ENCODE data around the gene ZNF444. TPM values are rescaled to one million over a fixed set of nuclear protein-coding genes. Genes with fewer than 3 reads are reported as not detected.

Gene ZNF444
- total and polyA plus RNA-seq, 7 donors = 11.4 to 57.4 (median 27.9) TPM

DNA sequence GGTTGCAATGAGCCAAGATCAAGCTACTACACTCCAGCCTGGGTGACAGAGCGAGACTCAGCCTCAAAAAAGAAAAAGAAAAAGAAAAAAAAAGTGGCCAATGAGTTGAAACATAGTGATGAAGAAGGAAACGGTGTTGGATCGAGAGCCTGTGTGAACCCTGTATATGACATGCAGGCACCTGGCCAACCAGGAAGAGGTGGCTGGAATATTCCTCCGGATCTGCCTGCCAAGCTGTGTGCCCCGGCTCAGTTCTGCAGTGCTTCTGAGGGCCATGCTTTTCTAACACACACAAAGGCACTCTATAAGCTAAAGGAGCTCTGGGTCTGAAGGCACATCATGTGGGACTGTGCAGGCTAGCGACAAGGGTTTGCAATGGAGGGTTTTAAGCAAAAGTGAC is 3.7 kb upstream of the ZNF444 start:
- Histone ChIP-seq H3K4me3 (no peak overlapping the region), H3K9me3 (no peaks in the 10 kb centered on the region), H3K27me3 (no peaks in the 10 kb centered on the region), H3K4me1 (peaks cover 0 to 21% (median 17%) of the 10 kb centered on the region in 4 donors), H3K36me3 (no peaks in the 10 kb centered on the region), H3K27ac (peak overlapping the region in 1 of 4 donors; percentile 4)
- DNase-seq = no peak
- intact Hi-C loops (cut with DNase I) = no loop called here
- no peak for TF ChIP-seq POLR2A (IDR thresholded peaks at IDR 0.05)
- TF ChIP-seq, protein P1, sequence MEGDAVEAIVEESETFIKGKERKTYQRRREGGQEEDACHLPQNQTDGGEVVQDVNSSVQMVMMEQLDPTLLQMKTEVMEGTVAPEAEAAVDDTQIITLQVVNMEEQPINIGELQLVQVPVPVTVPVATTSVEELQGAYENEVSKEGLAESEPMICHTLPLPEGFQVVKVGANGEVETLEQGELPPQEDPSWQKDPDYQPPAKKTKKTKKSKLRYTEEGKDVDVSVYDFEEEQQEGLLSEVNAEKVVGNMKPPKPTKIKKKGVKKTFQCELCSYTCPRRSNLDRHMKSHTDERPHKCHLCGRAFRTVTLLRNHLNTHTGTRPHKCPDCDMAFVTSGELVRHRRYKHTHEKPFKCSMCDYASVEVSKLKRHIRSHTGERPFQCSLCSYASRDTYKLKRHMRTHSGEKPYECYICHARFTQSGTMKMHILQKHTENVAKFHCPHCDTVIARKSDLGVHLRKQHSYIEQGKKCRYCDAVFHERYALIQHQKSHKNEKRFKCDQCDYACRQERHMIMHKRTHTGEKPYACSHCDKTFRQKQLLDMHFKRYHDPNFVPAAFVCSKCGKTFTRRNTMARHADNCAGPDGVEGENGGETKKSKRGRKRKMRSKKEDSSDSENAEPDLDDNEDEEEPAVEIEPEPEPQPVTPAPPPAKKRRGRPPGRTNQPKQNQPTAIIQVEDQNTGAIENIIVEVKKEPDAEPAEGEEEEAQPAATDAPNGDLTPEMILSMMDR (IDR thresholded peaks at IDR 0.05) = no peak
- TF ChIP-seq POLR2AphosphoS5 (IDR thresholded peaks at IDR 0.05) = no peak
- TF ChIP-seq EP300 (IDR thresholded peaks at IDR 0.05) = no peak
- WGBS, 2 donors = 18 to 61% methylated on average over 6 of the region's 6 CpGs

DNA sequence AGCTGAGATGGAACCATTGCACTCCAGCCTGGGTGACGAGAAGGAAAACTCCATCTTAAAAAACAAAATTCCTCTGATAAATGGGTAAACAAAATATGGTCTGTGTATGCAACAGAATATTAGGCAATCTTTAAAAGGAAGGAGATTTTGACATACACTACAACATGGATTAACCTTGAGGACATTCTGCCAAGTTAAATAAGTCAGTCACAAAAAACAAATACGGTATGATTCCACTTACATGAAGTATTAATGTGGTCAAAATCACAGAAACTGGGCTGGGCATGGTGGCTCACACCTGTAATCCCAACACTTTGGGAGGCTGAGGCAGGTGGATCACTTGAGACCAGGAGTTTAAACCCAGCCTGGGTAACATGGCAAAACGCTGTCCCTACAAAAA is 3.0 kb upstream of the ZNF444 start:
- no peaks in the 10 kb centered on the region for H3K9me3 ChIP-seq
- H3K4me1 ChIP-seq = peaks cover 0 to 24% (median 21%) of the 10 kb centered on the region in 4 donors
- 26 to 71% methylated on average over 3 of the region's 3 CpGs for WGBS, 2 donors
- no peak for TF ChIP-seq POLR2AphosphoS5 (IDR thresholded peaks at IDR 0.05)
- no peak for TF ChIP-seq POLR2A (IDR thresholded peaks at IDR 0.05)
- TF ChIP-seq EP300 (IDR thresholded peaks at IDR 0.05) = no peak
- TF ChIP-seq, protein P1 (IDR thresholded peaks at IDR 0.05) = no peak
- no peak overlapping the region for H3K27ac ChIP-seq
- no peak for DNase-seq
- intact Hi-C loops (cut with DNase I) = no loop called here
- H3K27me3 ChIP-seq = no peaks in the 10 kb centered on the region
- no peak overlapping the region for H3K4me3 ChIP-seq
- H3K36me3 ChIP-seq = no peaks in the 10 kb centered on the region

DNA sequence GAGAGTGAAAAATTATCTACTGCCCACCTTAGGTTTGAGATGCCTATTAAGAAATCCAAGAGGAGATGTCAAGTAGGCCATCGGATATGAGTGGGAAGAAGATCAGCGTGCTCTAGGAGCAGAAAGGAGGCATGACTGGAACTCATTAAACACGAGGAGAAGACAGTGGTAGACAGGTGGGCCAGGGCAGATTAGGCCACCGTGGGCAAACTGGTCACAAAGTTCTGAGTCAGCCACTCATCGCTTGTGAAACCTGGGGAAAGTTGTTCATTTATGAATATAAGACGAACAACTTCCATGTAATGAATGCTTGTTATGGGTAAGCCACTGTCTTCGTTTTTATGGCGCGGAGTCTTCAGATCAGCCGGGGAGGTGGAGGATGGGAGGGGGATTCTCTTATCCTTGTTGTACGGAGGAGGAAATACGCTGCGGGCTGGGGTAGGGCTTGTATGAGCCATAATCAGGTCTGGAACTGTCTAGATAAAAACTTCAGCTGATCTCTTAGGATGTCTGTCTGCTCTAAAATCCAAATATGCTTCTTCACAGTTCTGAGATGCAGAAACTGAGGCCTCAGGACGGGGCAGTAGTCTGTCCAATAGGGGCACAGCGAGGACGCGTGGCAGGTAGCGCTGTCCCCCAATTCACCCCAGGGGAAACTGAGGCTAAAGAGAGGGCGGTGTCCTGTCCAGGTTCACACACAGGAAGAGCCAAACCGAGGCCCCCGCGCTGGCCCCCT is 1.1 kb upstream of the ZNF444 start:
- WGBS, 2 donors = 23 to 26% methylated on average over 22 of the region's 22 CpGs
- TF ChIP-seq POLR2A (IDR thresholded peaks at IDR 0.05) (no peak), POLR2AphosphoS5 (IDR thresholded peaks at IDR 0.05) (no peak), EP300 (IDR thresholded peaks at IDR 0.05) (peak in 1 of 4 donors; percentile 16)
- TF ChIP-seq, protein P1 (IDR thresholded peaks at IDR 0.05) = no peak
- H3K36me3 ChIP-seq = no peaks in the 10 kb centered on the region
- no peaks in the 10 kb centered on the region for H3K27me3 ChIP-seq
- no peak for DNase-seq
- H3K4me1 ChIP-seq = peaks cover 0 to 25% (median 22%) of the 10 kb centered on the region in 4 donors
- intact Hi-C loops (cut with DNase I) = loop anchor here (1.0 to 5.0 kb wide), 3 partner anchors 19 to 172 kb away; partner anchors contain the start of genes ZNF787 and ZSCAN5A
- no peaks in the 10 kb centered on the region for H3K9me3 ChIP-seq
- H3K27ac ChIP-seq = peak overlapping the region; percentile 94 to 96 (median 95)
- H3K4me3 ChIP-seq = peak overlapping the region; percentile 59 to 63 (median 62)

DNA sequence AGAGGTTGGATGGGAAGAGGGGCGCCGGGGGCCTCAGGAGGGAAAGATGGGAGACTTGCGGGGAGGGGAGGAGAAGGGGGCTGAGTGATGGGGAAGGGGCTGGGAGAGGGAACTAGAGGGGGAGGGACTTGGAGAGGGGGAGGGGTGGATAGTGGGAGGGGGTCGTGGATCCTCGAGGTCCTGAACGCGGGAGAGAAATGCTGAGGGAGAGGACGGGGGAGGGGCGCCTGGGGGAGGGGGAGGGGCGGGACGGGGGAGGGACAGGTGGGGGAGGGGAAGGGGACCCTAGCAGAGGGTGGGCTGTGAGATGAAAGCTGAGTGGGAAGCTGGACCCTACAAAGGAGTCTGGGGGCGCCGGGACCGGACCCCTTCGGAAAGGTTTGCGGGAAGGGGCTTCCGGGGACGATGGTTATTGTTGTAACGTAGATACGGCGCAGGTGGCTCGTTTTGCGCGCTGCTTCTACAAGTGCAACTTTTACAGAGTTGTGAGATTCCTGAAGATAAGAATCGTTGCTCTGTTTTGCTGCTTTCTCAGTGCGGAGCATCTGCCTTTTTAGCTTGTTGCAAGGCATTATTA is 418 bp downstream of the ZNF444 start:
- TF ChIP-seq EP300 (IDR thresholded peaks at IDR 0.05) (no peak), POLR2AphosphoS5 (IDR thresholded peaks at IDR 0.05) (no peak), POLR2A (IDR thresholded peaks at IDR 0.05) (no peak)
- TF ChIP-seq, protein P1 (IDR thresholded peaks at IDR 0.05) = no peak
- Histone ChIP-seq H3K27ac (peak overlapping the region; percentile 94 to 96 (median 95)), H3K4me3 (peak overlapping the region; percentile 59 to 63 (median 62)), H3K27me3 (no peaks in the 10 kb centered on the region), H3K4me1 (peaks cover 0 to 25% (median 22%) of the 10 kb centered on the region in 4 donors), H3K9me3 (no peaks in the 10 kb centered on the region), H3K36me3 (peaks cover 0 to 7% (median 2%) of the 10 kb centered on the region in 4 donors)
- no peak for DNase-seq
- intact Hi-C loops (cut with DNase I) = loop anchor here (2.0 to 5.0 kb wide), 2 partner anchors 37 to 171 kb away; partner anchors contain the start of gene ZSCAN5A
- WGBS, 2 donors = 1 to 3% methylated on average over 24 to 26 of the region's 26 CpGs

Measured in sigmoid colon (tissue), 7 donors.